NCI-H748 (cell line): ENCODE results near the gene CSRP3.
"Not testable (repeated sequence)": the region's sequence is repeated elsewhere in the genome, so short reads cannot be mapped to it uniquely, and the experiment has no call there.

Experiments
- DNase-seq: peaks from one replicate; lab custom pipeline; 2025; ENCODE audit not compliant: unreplicated experiment; lab: John Stamatoyannopoulos, UW

CSRP3 gene

DNA sequence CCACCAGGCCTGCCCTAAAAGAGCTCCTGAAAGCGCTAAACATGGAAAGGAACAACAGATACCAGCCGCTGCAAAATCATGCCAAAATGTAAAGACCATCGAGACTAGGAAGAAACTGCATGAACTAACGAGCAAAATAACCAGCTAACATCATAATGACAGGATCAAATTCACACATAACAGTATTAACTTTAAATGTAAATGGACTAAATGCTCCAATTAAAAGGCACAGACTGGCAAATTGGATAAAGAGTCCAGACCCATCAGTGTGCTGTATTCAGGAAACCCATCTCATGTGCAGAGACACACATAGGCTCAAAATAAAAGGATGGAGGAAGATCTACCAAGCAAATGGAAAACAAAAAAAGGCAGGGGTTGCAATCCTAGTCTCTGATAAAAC lies 64.9 kb downstream of the CSRP3 start:
- DNase-seq, result not testable (repeated sequence)

DNA sequence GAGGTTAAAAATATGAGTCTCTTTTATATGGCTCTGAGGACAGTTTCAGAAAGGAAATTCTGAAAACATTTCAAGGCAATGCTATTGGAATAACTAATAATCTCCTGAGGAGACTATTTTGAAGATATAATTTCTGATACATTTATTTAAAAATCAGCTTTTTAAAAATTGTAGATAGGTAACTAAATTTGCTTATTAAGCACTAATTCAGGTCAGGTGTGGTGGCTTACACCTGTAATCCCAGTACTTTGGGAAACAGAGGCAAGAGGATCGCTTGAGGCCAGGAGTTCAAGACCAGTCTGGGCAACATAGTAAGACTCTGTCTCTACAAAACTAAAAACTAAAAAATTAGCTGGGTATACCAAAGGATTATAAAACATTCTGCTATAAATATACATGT lies 67.8 kb downstream of the CSRP3 start:
- no peak for DNase-seq
